CD14-positive monocyte (primary cell): ENCODE data around the gene LNX2. TPM values are rescaled to one million over a fixed set of nuclear protein-coding genes. Genes with fewer than 3 reads are reported as not detected.

ENCODE experiments used
- DNase-seq, 3 donors: peaks; one replicate each; pipeline ENCODE4 v3.0.0-alpha.2; 2011 to 2022
- H2AFZ ChIP-seq: 2 replicates; pipeline ENCODE4 v1.6.0; 2012; ENCODE audit warnings: mild to moderate bottlenecking, low read depth, low read length, inconsistent platforms; ENCODE audit not compliant: insufficient read depth, poor library complexity, severe bottlenecking
- H3K27ac ChIP-seq, 2 donors: 1 replicate in 1 of 2; 2 replicates in 1 of 2; pipeline ENCODE4 v1.5.1; 2012 to 2013; ENCODE audit warnings: low read length in 2 of 2, control low read depth in 1 of 2, inconsistent platforms in 1 of 2, low read depth in 1 of 2, mild to moderate bottlenecking in 1 of 2
- H3K27me3 ChIP-seq, 2 donors: one replicate each; pipeline versions ENCODE4 v1.6.0 to v1.6.1; 2011 to 2013; ENCODE audit warnings: low read length in 2 of 2; ENCODE audit not compliant: control insufficient read depth in 2 of 2, insufficient read depth in 2 of 2
- H3K36me3 ChIP-seq, 2 donors: replicated peaks in 1 of 2; 1 replicate in 1 of 2; 2 replicates in 1 of 2; pipeline versions ENCODE4 v1.5.1 to v1.6.1; 2012 to 2013; ENCODE audit warnings: low read length in 2 of 2, control low read depth in 1 of 2, inconsistent platforms in 1 of 2, mild to moderate bottlenecking in 1 of 2; ENCODE audit not compliant: insufficient read depth in 2 of 2, control insufficient read depth in 1 of 2
- H3K4me1 ChIP-seq, 2 donors: 1 replicate in 1 of 2; 2 replicates in 1 of 2; pipeline versions ENCODE4 v1.5.1 to v1.6.1; 2012 to 2013; ENCODE audit warnings: low read length in 2 of 2, control low read depth in 1 of 2, inconsistent platforms in 1 of 2, mild to moderate bottlenecking in 1 of 2, moderate library complexity in 1 of 2; ENCODE audit not compliant: insufficient read depth in 2 of 2, control insufficient read depth in 1 of 2
- H3K4me2 ChIP-seq: replicated peaks from 2 replicates; pipeline ENCODE3; 2012; ENCODE audit warnings: low read length, moderate library complexity, mild to moderate bottlenecking; ENCODE audit not compliant: poor library complexity, severe bottlenecking; ENCODE audit errors: extremely low read depth
- H3K4me3 ChIP-seq, 3 experiments: fragments of 200-600 bp in 1 of 3; sonication (generic) in 1 of 3; replicated peaks in 1 of 3; 1 replicate in 2 of 3; 2 replicates in 1 of 3; pipeline ENCODE4 v1.5.1; 2011 to 2013; ENCODE audit warnings: low read length in 3 of 3, mild to moderate bottlenecking in 3 of 3, control low read depth in 2 of 3, low read depth in 2 of 3, inconsistent platforms in 1 of 3, moderate library complexity in 1 of 3
- H3K79me2 ChIP-seq: 2 replicates; pipeline ENCODE4 v1.6.0; 2012; ENCODE audit warnings: mild to moderate bottlenecking, control low read depth, inconsistent platforms, low read length, moderate library complexity; ENCODE audit not compliant: insufficient read depth
- H3K9ac ChIP-seq: 2 replicates; pipeline ENCODE4 v1.6.0; 2017; ENCODE audit warnings: low read length, mild to moderate bottlenecking; ENCODE audit not compliant: insufficient read depth, poor library complexity, severe bottlenecking
- H3K9me3 ChIP-seq, 2 donors: replicated peaks in 1 of 2; 1 replicate in 1 of 2; 2 replicates in 1 of 2; pipeline versions ENCODE4 v1.5.1 to v1.6.1; 2012 to 2013; ENCODE audit warnings: low read length in 2 of 2, control low read depth in 1 of 2; ENCODE audit not compliant: control insufficient read depth in 1 of 2, insufficient read depth in 1 of 2
- H4K20me1 ChIP-seq: 2 replicates; pipeline ENCODE4 v1.6.0; 2012; ENCODE audit warnings: mild to moderate bottlenecking, low read length, control low read depth, moderate library complexity; ENCODE audit not compliant: insufficient read depth
- H3K27ac Mint-ChIP-seq, 7 donors: one replicate each; pipeline ENCODE4 v1.8.0; 2020; ENCODE audit warnings: mild to moderate bottlenecking in 7 of 7, mixed read lengths in 7 of 7, moderate library complexity in 6 of 7, inconsistent platforms in 2 of 7
- H3K27me3 Mint-ChIP-seq, 3 donors: one replicate each; pipeline ENCODE4 v1.8.0; 2021 to 2022; ENCODE audit warnings: low read depth in 3 of 3, mild to moderate bottlenecking in 3 of 3, mixed read lengths in 3 of 3, moderate library complexity in 3 of 3, inconsistent platforms in 1 of 3
- H3K36me3 Mint-ChIP-seq, 2 donors: one replicate each; pipeline ENCODE4 v1.8.0; 2020; ENCODE audit warnings: mixed read lengths in 2 of 2, inconsistent platforms in 1 of 2, mild to moderate bottlenecking in 1 of 2
- H3K4me1 Mint-ChIP-seq: one replicate; pipeline ENCODE4 v1.8.0; 2020; ENCODE audit warnings: mild to moderate bottlenecking, mixed read lengths
- H3K4me3 Mint-ChIP-seq, 2 donors: one replicate each; pipeline ENCODE4 v1.8.0; 2020; ENCODE audit warnings: mild to moderate bottlenecking in 2 of 2, mixed read lengths in 2 of 2, moderate library complexity in 1 of 2
- H3K9me3 Mint-ChIP-seq, 7 donors: one replicate each; pipeline ENCODE4 v1.8.0; 2020 to 2022; ENCODE audit warnings: mixed read lengths in 7 of 7, mild to moderate bottlenecking in 6 of 7, moderate library complexity in 6 of 7, inconsistent platforms in 2 of 7
- CTCF ChIP-seq: fragments of 200-600 bp; IDR thresholded peaks from one replicate; pipeline ENCODE4 v1.8.0; 2022; ENCODE audit warnings: antibody characterized with exemption, mild to moderate bottlenecking
- WGBS: methylation state at CpG from one replicate; pipeline ENCODE4 v1.1.5; 2013; ENCODE audit warnings: missing lambda C conversion rate; ENCODE audit not compliant: insufficient coverage; 5-methylcytosine and 5-hydroxymethylcytosine counted together
- intact Hi-C, 2 donors: fragments of 100-400 bp; cut with micrococcal nuclease; formaldehyde crosslinking; loops; one replicate each; pipeline versions ENCODE4 v1.15.0 to v1.15.1; 2023
- polyA plus RNA-seq, 3 donors: library from polyadenylated mRNA; depleted of rRNA in 1 of 3; unstranded in 2 of 3; stranded (reverse) in 1 of 3; fragments of 300-500 nt in 2 of 3; fragments of >200 nt in 1 of 3; fragmentation: Illumina TruSeq in 2 of 3; gene quantifications; 1 replicate in 2 of 3; 2 replicates in 1 of 3; pipeline ENCODE4 v1.2.3, GENCODE V29; 2012 to 2021

Gene LNX2
- polyA plus RNA-seq, 3 donors = 0.89 to 2.3 (median 1.5) TPM

- Histone ChIP-seq H3K9me3 (no peaks in the 10 kb centered on the region), H2AFZ (no peak overlapping the region), H4K20me1 (peaks cover 16% of the 10 kb centered on the region), H3K4me3 (no peak overlapping the region), H3K36me3 (no peaks in the 10 kb centered on the region), H3K4me2 (no peak overlapping the region), H3K9ac (no peak overlapping the region), H3K27me3 (no peaks in the 10 kb centered on the region), H3K79me2 (no peaks in the 10 kb centered on the region), H3K4me1 (peaks cover 10% of the 10 kb centered on the region in 2 donors), H3K27ac (no peak overlapping the region)
- DNase-seq = no peak
- Mint-ChIP-seq H3K27me3 (no peaks in the 10 kb centered on the region), H3K9me3 (no peaks in the 10 kb centered on the region), H3K4me3 (no peak overlapping the region), H3K27ac (no peak overlapping the region), H3K4me1 (no peaks in the 10 kb centered on the region), H3K36me3 (no peaks in the 10 kb centered on the region)
- TF ChIP-seq CTCF = no peak
- intact Hi-C loops = no loop called here
Observed at GRCh38 chr13:27592865-27593264, 27.5 kb downstream of the LNX2 start.

GRCh38 chr13:27588405-27588804, 31.9 kb downstream of the LNX2 start:
- H3K36me3 Mint-ChIP-seq = no peaks in the 10 kb centered on the region
- intact Hi-C loops = no loop called here

More at GRCh38 chr13:27588405-27588804, 31.9 kb downstream of the LNX2 start:
- TF ChIP-seq CTCF = no peak
- H3K4me3 Mint-ChIP-seq = no peak overlapping the region
- no CpG with 5 or more reads among the region's 1 CpG for WGBS
- no peaks in the 10 kb centered on the region for H3K27me3 ChIP-seq
- peaks cover 6 to 10% of the 10 kb centered on the region in 2 donors for H3K4me1 ChIP-seq
- no peak overlapping the region for H3K27ac Mint-ChIP-seq
- DNase-seq = no peak
- H3K9ac ChIP-seq = no peak overlapping the region
- H3K79me2 ChIP-seq = no peaks in the 10 kb centered on the region
- H3K9me3 ChIP-seq = no peaks in the 10 kb centered on the region
- H3K27me3 Mint-ChIP-seq = no peaks in the 10 kb centered on the region
- peaks cover 8% of the 10 kb centered on the region for H4K20me1 ChIP-seq
- no peaks in the 10 kb centered on the region for H3K9me3 Mint-ChIP-seq
- H3K36me3 ChIP-seq = no peaks in the 10 kb centered on the region
- H3K4me2 ChIP-seq = no peak overlapping the region
- no peak overlapping the region for H2AFZ ChIP-seq
- no peak overlapping the region for H3K27ac ChIP-seq
- H3K4me1 Mint-ChIP-seq = peaks cover 17% of the 10 kb centered on the region
- H3K4me3 ChIP-seq = no peak overlapping the region
